Lower lobe of right lung (tissue), 2 donors: ENCODE data around the gene DLGAP1. TPM values are rescaled to one million over a fixed set of nuclear protein-coding genes. Genes with fewer than 3 reads are reported as not detected.

Experiments
- ATAC-seq, 2 donors: fragments of 200-7000 bp; cut with Tn5 transposase; one replicate each; pipeline ENCODE4 v1.9.1; 2020 to 2022; ENCODE audit warnings: mild to moderate bottlenecking in 2 of 2, moderate library complexity in 2 of 2
- DNase-seq: peaks from one replicate; pipeline ENCODE4 v3.0.0-alpha.2; 2020
- H3K27ac ChIP-seq: fragments of 200-600 bp; one replicate; pipeline ENCODE4 v1.8.0; 2022
- H3K27me3 ChIP-seq: fragments of 200-600 bp; one replicate; pipeline ENCODE4 v1.8.0; 2022; ENCODE audit warnings: low read depth
- H3K36me3 ChIP-seq: fragments of 200-600 bp; one replicate; pipeline ENCODE4 v1.8.0; 2022; ENCODE audit warnings: mild to moderate bottlenecking
- H3K4me1 ChIP-seq: fragments of 200-600 bp; one replicate; pipeline ENCODE4 v1.8.0; 2022
- H3K4me3 ChIP-seq: fragments of 200-600 bp; one replicate; pipeline ENCODE4 v1.8.0; 2022; ENCODE audit warnings: mild to moderate bottlenecking
- H3K9me3 ChIP-seq: fragments of 200-600 bp; one replicate; pipeline ENCODE4 v1.8.0; 2022
- CTCF ChIP-seq: fragments of 200-600 bp; IDR thresholded peaks from one replicate; pipeline ENCODE4 v1.8.0; 2022; ENCODE audit warnings: antibody characterized with exemption, mild to moderate bottlenecking
- intact Hi-C: fragments of 100-400 bp; cut with DNase I; formaldehyde crosslinking; loops from one replicate; pipeline ENCODE4 v1.11.0; 2022
- total RNA-seq: library from RNA; stranded (reverse); fragmentation: NEBNext Ultra II Directional; extraction: Animal tissue kit (Norgen Biotek cat#: 25700); gene quantifications from one replicate; pipeline ENCODE4 v1.2.1, GENCODE V29; 2021
- donor health status: DM: no; HTN: yes; CAD: no; lungs with severe emphysema.

The DLGAP1 gene
- total RNA-seq, 1 donor from 2014 or later = 3.8 TPM

GRCh38 chr18:3468833-3469232 lies 986.3 kb downstream of the DLGAP1 start:
- Histone ChIP-seq H3K36me3 (no peaks in the 10 kb centered on the region), H3K4me3 (no peak overlapping the region), H3K4me1 (peaks cover 8% of the 10 kb centered on the region), H3K27me3 (no peaks in the 10 kb centered on the region), H3K27ac (no peak overlapping the region), H3K9me3 (no peaks in the 10 kb centered on the region)
- intact Hi-C loops = no loop called here
- no peak for DNase-seq
- ATAC-seq = peak; percentile 61
- TF ChIP-seq CTCF = no peak

GRCh38 chr18:3468066-3468705 lies 986.9 kb downstream of the DLGAP1 start:
- H3K9me3 ChIP-seq = no peaks in the 10 kb centered on the region
- H3K27me3 ChIP-seq = no peaks in the 10 kb centered on the region
- H3K4me3 ChIP-seq = no peak overlapping the region
- intact Hi-C loops = no loop called here
- no peaks in the 10 kb centered on the region for H3K36me3 ChIP-seq
- TF ChIP-seq CTCF = no peak
- ATAC-seq = no peak
- H3K27ac ChIP-seq = no peak overlapping the region
- peaks cover 8% of the 10 kb centered on the region for H3K4me1 ChIP-seq
- DNase-seq = no peak

- DNase-seq (no peak), ATAC-seq (no peak)
- Histone ChIP-seq H3K36me3 (no peaks in the 10 kb centered on the region), H3K27ac (no peak overlapping the region), H3K27me3 (no peaks in the 10 kb centered on the region), H3K4me1 (peaks cover 8% of the 10 kb centered on the region), H3K9me3 (peaks cover 3% of the 10 kb centered on the region), H3K4me3 (no peak overlapping the region)
- intact Hi-C loops = no loop called here
- TF ChIP-seq CTCF = no peak
Observed at GRCh38 chr18:3466872-3467271, 988.2 kb downstream of the DLGAP1 start.

GRCh38 chr18:3466045-3466444 lies 989.1 kb downstream of the DLGAP1 start:
- Histone ChIP-seq H3K4me1 (peaks cover 8% of the 10 kb centered on the region), H3K27me3 (no peaks in the 10 kb centered on the region), H3K27ac (no peak overlapping the region), H3K4me3 (no peak overlapping the region), H3K36me3 (no peaks in the 10 kb centered on the region), H3K9me3 (peaks cover 4% of the 10 kb centered on the region)
- ATAC-seq (peak; percentile 34 to 51), DNase-seq (no peak)
- no peak for TF ChIP-seq CTCF
- intact Hi-C loops = no loop called here

- no peak overlapping the region for H3K27ac ChIP-seq
- peaks cover 4% of the 10 kb centered on the region for H3K9me3 ChIP-seq
- H3K36me3 ChIP-seq = peaks cover 11% of the 10 kb centered on the region
- ATAC-seq (no peak), DNase-seq (no peak)
- no peaks in the 10 kb centered on the region for H3K27me3 ChIP-seq
- H3K4me3 ChIP-seq = no peak overlapping the region
- peaks cover 23% of the 10 kb centered on the region for H3K4me1 ChIP-seq
- intact Hi-C loops = no loop called here
- TF ChIP-seq CTCF = no peak
Observed at GRCh38 chr18:3463051-3463450, 992.1 kb downstream of the DLGAP1 start.
